Superior temporal gyrus (tissue), 1 donor: Measurements from ENCODE around the gene PREX1.

Experiments used
- DNase-seq: peaks from one replicate; pipeline ENCODE4 v3.0.0-alpha.2; 2016; ENCODE audit errors: extremely low spot score

Gene PREX1

GRCh38 chr20:48794816-48795457, 32.9 kb downstream of the PREX1 start:
- DNase-seq: no peak

GRCh38 chr20:48794360-48794759, 33.4 kb downstream of the PREX1 start:
- DNase-seq: peak; percentile 64

- DNase-seq: no peak
Observed at GRCh38 chr20:48793776-48794175, 34.0 kb downstream of the PREX1 start.

- DNase-seq: no peak
Observed at GRCh38 chr20:48791666-48792071, 36.1 kb downstream of the PREX1 start.

- DNase-seq: peak; percentile 39
Observed at GRCh38 chr20:48791014-48791413, 36.8 kb downstream of the PREX1 start.

- DNase-seq: no peak
Observed at GRCh38 chr20:48790473-48791003, 37.3 kb downstream of the PREX1 start.

- no peak for DNase-seq
Observed at GRCh38 chr20:48789781-48790472, 37.9 kb downstream of the PREX1 start.

GRCh38 chr20:48789185-48789668, 38.6 kb downstream of the PREX1 start:
- no peak for DNase-seq

GRCh38 chr20:48788486-48789072, 39.2 kb downstream of the PREX1 start:
- no peak for DNase-seq

GRCh38 chr20:48787861-48788375, 39.9 kb downstream of the PREX1 start:
- peak; percentile 47 for DNase-seq

- no peak for DNase-seq
Observed at GRCh38 chr20:48786951-48787705, 40.7 kb downstream of the PREX1 start.

GRCh38 chr20:48785801-48786200, 42.0 kb downstream of the PREX1 start:
- DNase-seq: no peak

GRCh38 chr20:48785256-48785655, 42.5 kb downstream of the PREX1 start:
- no peak for DNase-seq

GRCh38 chr20:48784273-48784641, 43.5 kb downstream of the PREX1 start:
- DNase-seq: no peak

- DNase-seq: no peak
Observed at GRCh38 chr20:48783533-48784272, 44.1 kb downstream of the PREX1 start.

- DNase-seq: no peak
Observed at GRCh38 chr20:48782901-48783308, 44.9 kb downstream of the PREX1 start.

- no peak for DNase-seq
Observed at GRCh38 chr20:48782053-48782452, 45.7 kb downstream of the PREX1 start.

- DNase-seq: no peak
Observed at GRCh38 chr20:48781634-48782033, 46.2 kb downstream of the PREX1 start.

- no peak for DNase-seq
Observed at GRCh38 chr20:48779435-48779834, 48.4 kb downstream of the PREX1 start.

GRCh38 chr20:48777821-48778220, 50.0 kb downstream of the PREX1 start:
- no peak for DNase-seq

GRCh38 chr20:48777005-48777404, 50.8 kb downstream of the PREX1 start:
- no peak for DNase-seq
